Mesendoderm (in vitro differentiated cells): ENCODE results near the gene PGAM2.

Experiments used
- DNase-seq: peaks from one replicate; pipeline ENCODE4 v3.0.0; 2013
- H2AK5ac ChIP-seq: 2 replicates; pipeline ENCODE4 v1.6.1; 2013; ENCODE audit warnings: low read length, inconsistent platforms
- H2BK120ac ChIP-seq: 2 replicates; pipeline ENCODE4 v1.6.1; 2013; ENCODE audit warnings: low read depth, mild to moderate bottlenecking, low read length, moderate library complexity, mixed read lengths
- H2BK15ac ChIP-seq: replicated peaks from 2 replicates; pipeline ENCODE4 v1.6.1; 2013; ENCODE audit warnings: low read depth, mild to moderate bottlenecking, moderate library complexity
- H2BK5ac ChIP-seq: 2 replicates; pipeline ENCODE4 v1.6.1; 2013; ENCODE audit warnings: low read length, inconsistent platforms
- H3K18ac ChIP-seq: 2 replicates; pipeline ENCODE4 v1.6.1; 2013; ENCODE audit warnings: mild to moderate bottlenecking, low read length, mixed read lengths
- H3K23ac ChIP-seq: one replicate; pipeline ENCODE4 v1.6.1; 2013; ENCODE audit warnings: low read length
- H3K27ac ChIP-seq: 2 replicates; pipeline ENCODE4 v1.5.1; 2013; ENCODE audit warnings: low read depth, mild to moderate bottlenecking, inconsistent platforms, low read length, moderate library complexity
- H3K27me3 ChIP-seq: 2 replicates; pipeline ENCODE4 v1.6.1; 2013; ENCODE audit warnings: low read length, control low read depth, mild to moderate bottlenecking, inconsistent platforms; ENCODE audit not compliant: insufficient read depth, poor library complexity
- H3K36me3 ChIP-seq: 2 replicates; pipeline ENCODE4 v1.6.1; 2013; ENCODE audit warnings: low read length, inconsistent platforms; ENCODE audit not compliant: control insufficient read depth, insufficient read depth
- H3K4ac ChIP-seq: one replicate; pipeline ENCODE4 v1.6.1; 2013; ENCODE audit warnings: low read depth, mild to moderate bottlenecking, low read length, moderate library complexity
- H3K4me1 ChIP-seq: 2 replicates; pipeline ENCODE4 v1.6.1; 2013; ENCODE audit warnings: low read depth, low read length, inconsistent platforms; ENCODE audit not compliant: control insufficient read depth
- H3K4me2 ChIP-seq: 2 replicates; pipeline ENCODE4 v1.6.1; 2013; ENCODE audit warnings: low read length
- H3K4me3 ChIP-seq: 2 replicates; pipeline ENCODE4 v1.5.1; 2013; ENCODE audit warnings: mild to moderate bottlenecking, low read length
- H3K56ac ChIP-seq: one replicate; pipeline ENCODE4 v1.6.1; 2013; ENCODE audit warnings: low read length
- H3K79me1 ChIP-seq: 2 replicates; pipeline ENCODE4 v1.6.1; 2013; ENCODE audit warnings: low read length, inconsistent platforms
- H3K79me2 ChIP-seq: 2 replicates; pipeline ENCODE4 v1.6.1; 2013; ENCODE audit warnings: mild to moderate bottlenecking, low read length; ENCODE audit not compliant: control insufficient read depth, insufficient read depth
- H3K9ac ChIP-seq: 2 replicates; pipeline ENCODE4 v1.6.1; 2013; ENCODE audit warnings: low read length, inconsistent platforms
- H4K5ac ChIP-seq: one replicate; pipeline ENCODE4 v1.6.1; 2013; ENCODE audit warnings: low read length
- H4K8ac ChIP-seq: one replicate; pipeline ENCODE4 v1.6.1; 2013; ENCODE audit warnings: low read depth, mild to moderate bottlenecking, control low read depth, low read length, moderate library complexity
- WGBS: extraction: QIAGEN DNeasy Blood & Tissue Kit; methylation state at CpG from one replicate; pipeline ENCODE4 v1.1.7; 2013; ENCODE audit warnings: low lambda C conversion rate, missing lambda C conversion rate; ENCODE audit not compliant: insufficient coverage; ENCODE audit errors: extremely low coverage; 5-methylcytosine and 5-hydroxymethylcytosine counted together

PGAM2 gene

DNA sequence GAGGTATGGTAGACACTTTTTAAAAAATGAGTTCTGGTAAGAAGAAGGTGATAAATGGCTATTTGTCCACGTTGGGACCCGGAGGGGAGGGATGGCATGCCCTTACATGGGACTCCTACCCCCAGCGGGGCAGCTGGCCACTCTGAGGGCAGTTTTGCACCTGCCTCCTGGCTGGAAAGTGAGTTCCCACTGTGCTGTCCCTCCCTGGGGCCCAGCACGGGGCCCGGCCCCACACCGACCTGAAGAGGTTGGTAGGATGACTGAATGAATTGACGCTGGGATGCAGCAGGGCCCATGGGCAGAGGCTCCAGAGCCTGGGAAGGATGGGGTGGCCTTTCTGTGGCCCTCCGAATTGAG, 38.2 kb upstream of the PGAM2 start:
- H3K27me3 ChIP-seq: no peaks in the 10 kb centered on the region
- H3K4me1 ChIP-seq: no peaks in the 10 kb centered on the region
- H3K4me2 ChIP-seq: peak overlapping the region; percentile 7
- no peaks in the 10 kb centered on the region for H3K36me3 ChIP-seq
- no peak overlapping the region for H2BK5ac ChIP-seq
- H3K4me3 ChIP-seq: peak overlapping the region; percentile 2
- no peak overlapping the region for H2BK15ac ChIP-seq
- H3K23ac ChIP-seq: no peak overlapping the region
- H4K5ac ChIP-seq: no peak overlapping the region
- peak overlapping the region; percentile 56 for H3K4ac ChIP-seq
- no peak for DNase-seq
- H3K18ac ChIP-seq: peak overlapping the region; percentile 16
- H3K27ac ChIP-seq: no peak overlapping the region
- no peaks in the 10 kb centered on the region for H3K79me2 ChIP-seq
- H2AK5ac ChIP-seq: no peak overlapping the region
- no peak overlapping the region for H4K8ac ChIP-seq
- H2BK120ac ChIP-seq: no peak overlapping the region
- no CpG with 5 or more reads among the region's 8 CpGs for WGBS
- no peaks in the 10 kb centered on the region for H3K79me1 ChIP-seq
- peak overlapping the region; percentile 62 for H3K56ac ChIP-seq
- peak overlapping the region; percentile 39 for H3K9ac ChIP-seq

DNA sequence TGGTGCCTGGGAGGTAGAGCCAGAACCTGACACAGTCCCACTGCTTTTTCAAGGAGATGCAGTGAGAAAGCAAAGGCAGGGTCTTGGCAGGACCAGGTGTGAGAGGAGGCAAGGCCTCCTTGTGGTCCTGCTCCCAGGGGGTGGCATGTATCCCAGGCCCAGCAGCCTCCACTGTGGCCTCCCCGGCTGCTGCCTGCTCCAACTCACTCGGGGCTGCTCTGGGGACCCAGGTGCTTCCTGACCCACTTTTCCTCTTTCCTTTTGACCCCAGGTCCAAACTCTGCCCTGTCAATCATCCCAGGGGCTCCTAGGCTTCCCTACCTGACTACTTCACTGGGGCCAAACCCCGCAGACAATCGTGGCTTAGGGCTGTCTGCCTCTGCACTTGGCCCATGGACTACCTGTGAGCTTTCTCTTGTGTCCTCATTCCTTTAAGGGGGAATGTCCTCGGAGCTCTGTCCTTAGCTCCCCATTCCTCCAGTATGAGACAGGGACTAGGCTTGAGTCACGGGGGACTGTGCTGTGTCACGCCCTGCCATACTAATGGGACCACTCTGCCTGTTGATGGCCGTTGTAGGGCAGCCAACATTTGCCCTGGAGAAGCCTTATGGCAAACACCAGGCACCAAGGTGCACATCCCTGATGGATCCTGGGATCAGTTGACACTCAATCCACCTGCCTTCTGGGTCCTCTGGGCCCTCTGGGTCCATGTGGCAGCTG, 37.6 kb upstream of the PGAM2 start:
- Histone ChIP-seq H3K27me3 (no peaks in the 10 kb centered on the region), H3K4ac (no peak overlapping the region), H3K79me2 (no peaks in the 10 kb centered on the region), H3K23ac (no peak overlapping the region), H3K56ac (no peak overlapping the region), H3K9ac (no peak overlapping the region), H3K36me3 (no peaks in the 10 kb centered on the region), H3K4me3 (no peak overlapping the region), H2BK5ac (no peak overlapping the region), H3K79me1 (no peaks in the 10 kb centered on the region), H2BK15ac (no peak overlapping the region), H4K8ac (no peak overlapping the region), H2BK120ac (no peak overlapping the region), H3K4me1 (no peaks in the 10 kb centered on the region), H3K18ac (no peak overlapping the region), H2AK5ac (no peak overlapping the region), H3K27ac (no peak overlapping the region), H4K5ac (no peak overlapping the region), H3K4me2 (no peak overlapping the region)
- WGBS: no CpG with 5 or more reads among the region's 8 CpGs
- no peak for DNase-seq

- no peak overlapping the region for H3K23ac ChIP-seq
- no peaks in the 10 kb centered on the region for H3K36me3 ChIP-seq
- H3K56ac ChIP-seq: no peak overlapping the region
- no peak overlapping the region for H2BK15ac ChIP-seq
- no peak overlapping the region for H4K8ac ChIP-seq
- no peaks in the 10 kb centered on the region for H3K4me1 ChIP-seq
- no peak overlapping the region for H3K27ac ChIP-seq
- no peak overlapping the region for H3K4ac ChIP-seq
- DNase-seq: no peak
- H2BK5ac ChIP-seq: no peak overlapping the region
- no peak overlapping the region for H3K4me2 ChIP-seq
- H3K27me3 ChIP-seq: no peaks in the 10 kb centered on the region
- H3K4me3 ChIP-seq: no peak overlapping the region
- WGBS: no CpG with 5 or more reads among the region's 14 CpGs
- H3K79me2 ChIP-seq: no peaks in the 10 kb centered on the region
- no peak overlapping the region for H3K9ac ChIP-seq
- H2AK5ac ChIP-seq: no peak overlapping the region
- H4K5ac ChIP-seq: no peak overlapping the region
- no peak overlapping the region for H2BK120ac ChIP-seq
- no peak overlapping the region for H3K18ac ChIP-seq
- H3K79me1 ChIP-seq: no peaks in the 10 kb centered on the region
Measured at GRCh38 chr7:44101966-44102845, 36.8 kb upstream of the PGAM2 start.

DNA sequence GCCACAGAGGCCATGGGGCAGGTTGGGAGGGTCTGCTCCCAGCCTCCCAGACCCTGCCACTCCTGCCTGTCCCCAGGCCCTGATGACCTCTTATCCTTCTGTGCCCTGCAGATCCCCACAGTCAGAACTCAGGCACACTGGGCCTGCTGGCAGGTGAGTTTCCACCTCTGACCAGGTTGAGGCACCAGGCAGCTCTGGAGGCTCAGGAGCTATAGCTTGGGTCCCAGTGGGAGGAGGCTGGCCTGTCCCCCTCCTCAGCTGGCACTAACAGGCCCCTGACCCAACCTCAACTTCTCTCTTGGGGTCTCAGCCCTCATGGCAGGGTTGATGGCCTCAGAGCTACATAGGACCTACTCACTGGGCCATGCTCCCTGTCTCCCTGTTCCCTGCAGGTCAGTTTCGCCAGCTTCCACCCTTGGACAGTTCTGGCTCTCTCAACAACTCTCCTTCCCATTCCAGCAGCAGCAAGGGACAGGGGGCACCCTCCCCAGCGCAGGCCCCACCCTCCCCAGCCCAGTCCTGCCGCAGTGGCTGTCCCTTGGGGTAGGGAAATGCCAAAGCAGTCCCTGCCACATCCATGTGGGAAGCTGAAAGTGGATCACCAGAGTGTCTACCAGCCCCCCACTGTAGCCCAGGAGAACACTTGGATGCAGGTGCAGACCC, 36.1 kb upstream of the PGAM2 start:
- DNase-seq: no peak
- Histone ChIP-seq H3K79me1 (no peaks in the 10 kb centered on the region), H3K18ac (no peak overlapping the region), H3K56ac (no peak overlapping the region), H3K27ac (no peak overlapping the region), H3K9ac (no peak overlapping the region), H3K4me1 (no peaks in the 10 kb centered on the region), H2AK5ac (no peak overlapping the region), H3K36me3 (no peaks in the 10 kb centered on the region), H4K5ac (no peak overlapping the region), H3K23ac (no peak overlapping the region), H3K27me3 (no peaks in the 10 kb centered on the region), H3K79me2 (no peaks in the 10 kb centered on the region), H4K8ac (no peak overlapping the region), H2BK120ac (no peak overlapping the region), H3K4me3 (no peak overlapping the region), H3K4me2 (no peak overlapping the region), H2BK15ac (no peak overlapping the region), H2BK5ac (no peak overlapping the region), H3K4ac (no peak overlapping the region)
- no CpG with 5 or more reads among the region's 3 CpGs for whole genome bisulfite sequencing

- Histone ChIP-seq H3K36me3 (no peaks in the 10 kb centered on the region), H3K56ac (no peak overlapping the region), H3K27me3 (no peaks in the 10 kb centered on the region), H3K79me2 (no peaks in the 10 kb centered on the region), H3K23ac (no peak overlapping the region), H2BK120ac (no peak overlapping the region), H4K8ac (no peak overlapping the region), H4K5ac (no peak overlapping the region), H2AK5ac (no peak overlapping the region), H3K18ac (no peak overlapping the region), H3K4me1 (no peaks in the 10 kb centered on the region), H3K4me3 (no peak overlapping the region), H2BK15ac (no peak overlapping the region), H2BK5ac (no peak overlapping the region), H3K4me2 (no peak overlapping the region), H3K79me1 (no peaks in the 10 kb centered on the region), H3K4ac (no peak overlapping the region), H3K9ac (no peak overlapping the region), H3K27ac (no peak overlapping the region)
- no CpG with 5 or more reads among the region's 10 CpGs for WGBS
- no peak for DNase-seq
Measured at GRCh38 chr7:44100458-44101302, 35.3 kb upstream of the PGAM2 start.
